ENCODE measurements around the gene KCND1.

KCND1 gene

DNA sequence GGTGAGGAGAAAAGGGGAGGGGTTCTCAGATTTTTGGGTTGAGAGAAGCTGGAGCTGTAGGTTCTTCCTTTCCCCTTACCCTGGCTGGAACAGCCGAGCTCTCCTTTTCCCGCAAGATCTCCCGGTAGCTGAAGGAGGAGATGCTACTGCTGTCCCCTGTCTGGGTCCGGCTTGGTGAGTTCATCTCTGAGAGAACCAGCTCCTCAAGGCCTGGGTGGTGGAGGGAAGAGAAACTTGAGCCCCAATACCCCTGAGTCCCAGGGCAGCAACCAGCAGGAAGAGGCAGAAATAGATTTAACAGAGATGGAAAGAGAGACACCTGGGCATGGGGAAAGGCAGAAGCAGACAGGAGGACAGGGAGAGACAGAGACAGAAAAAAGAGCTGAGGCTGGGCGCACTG, 6.6 kb upstream of the KCND1 start:
- TF ChIP-seq CTCF (IDR thresholded peaks at IDR 0.05; ENCODE audit: borderline replicate concordance, control extremely low read depth, extremely low read depth, insufficient read depth, missing control alignments), result no peak
- no peak for DNase-seq (ENCODE audit: low spot score)
- in situ Hi-C loops (cut with MboI; ENCODE audit: low sequenced_read_pairs, unreplicated experiment), result no loop called here

GRCh38 chrX:48976086-48976485, 4.4 kb upstream of the KCND1 start:
- no peak for TF ChIP-seq CTCF (IDR thresholded peaks at IDR 0.05; ENCODE audit: borderline replicate concordance, control extremely low read depth, extremely low read depth, insufficient read depth, missing control alignments)
- in situ Hi-C loops (cut with MboI; ENCODE audit: low sequenced_read_pairs, unreplicated experiment), result no loop called here
- no peak for DNase-seq (ENCODE audit: low spot score)

GRCh38 chrX:48975541-48975940, 3.9 kb upstream of the KCND1 start:
- DNase-seq (ENCODE audit: low spot score), result no peak
- in situ Hi-C loops (cut with MboI; ENCODE audit: low sequenced_read_pairs, unreplicated experiment), result no loop called here
- no peak for TF ChIP-seq CTCF (IDR thresholded peaks at IDR 0.05; ENCODE audit: borderline replicate concordance, control extremely low read depth, extremely low read depth, insufficient read depth, missing control alignments)

DNA sequence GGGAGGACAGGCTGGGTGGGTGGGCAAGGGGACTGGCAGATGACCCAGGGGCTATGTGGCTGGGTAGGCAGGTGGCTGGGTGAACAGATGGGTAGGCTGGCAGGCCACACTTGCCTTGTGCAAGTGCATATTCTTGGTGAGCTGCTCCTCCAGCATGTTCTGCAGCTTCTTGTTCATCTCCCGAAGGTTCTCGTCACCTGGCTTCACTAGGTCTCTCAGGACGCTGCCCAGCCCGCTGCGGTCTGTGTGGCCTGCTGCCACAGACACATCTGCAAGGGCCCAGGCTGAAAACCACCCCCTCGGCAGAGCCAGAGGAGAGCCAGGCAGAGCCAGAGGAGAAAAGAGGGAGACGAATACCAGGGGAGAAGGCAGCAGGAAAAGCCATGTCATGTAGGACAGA, 3.4 kb upstream of the KCND1 start:
- in situ Hi-C loops (cut with MboI; ENCODE audit: low sequenced_read_pairs, unreplicated experiment), result no loop called here
- TF ChIP-seq CTCF (IDR thresholded peaks at IDR 0.05; ENCODE audit: borderline replicate concordance, control extremely low read depth, extremely low read depth, insufficient read depth, missing control alignments), result no peak
- DNase-seq (ENCODE audit: low spot score), result no peak

DNA sequence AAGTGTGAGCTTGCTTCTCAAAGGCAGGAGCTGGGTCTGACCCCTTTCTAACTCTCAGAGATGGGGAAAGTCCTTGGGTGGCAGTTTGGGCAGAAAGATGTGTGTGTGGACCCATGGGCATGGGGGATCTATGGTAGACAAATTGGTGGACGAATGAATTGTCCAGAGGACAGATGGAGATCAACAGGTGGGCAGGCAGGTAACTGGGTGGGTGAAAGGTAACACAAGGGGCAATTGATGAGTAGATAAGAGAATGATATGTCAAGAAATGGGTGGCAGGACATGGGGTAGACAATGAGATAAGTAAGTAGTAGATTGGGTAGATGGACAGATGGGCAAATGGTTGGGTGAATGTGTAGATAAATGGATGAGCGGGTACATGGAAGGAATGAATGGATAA, 2.9 kb upstream of the KCND1 start:
- no peak for DNase-seq (ENCODE audit: low spot score)
- TF ChIP-seq CTCF (IDR thresholded peaks at IDR 0.05; ENCODE audit: borderline replicate concordance, control extremely low read depth, extremely low read depth, insufficient read depth, missing control alignments), result no peak
- in situ Hi-C loops (cut with MboI; ENCODE audit: low sequenced_read_pairs, unreplicated experiment), result no loop called here

DNA sequence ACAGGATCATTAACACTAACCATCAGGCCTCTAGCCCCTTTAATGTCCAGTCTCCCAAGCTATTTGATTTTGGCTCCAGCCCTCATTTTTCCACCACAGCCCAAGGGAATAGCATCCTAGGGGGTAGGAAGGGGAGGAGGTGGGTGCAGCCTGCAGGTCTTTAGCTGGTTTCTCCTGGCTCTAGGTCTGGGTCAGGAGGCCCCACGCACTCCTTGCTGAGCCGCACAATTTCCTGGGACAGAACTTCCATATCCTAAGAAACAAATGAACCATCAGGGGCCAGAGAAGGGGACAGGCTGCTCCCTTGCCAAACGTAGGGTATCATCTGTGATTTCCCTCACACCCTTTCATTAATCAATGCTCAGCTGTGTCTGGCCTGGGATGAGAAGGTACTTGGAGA, 2.4 kb upstream of the KCND1 start:
- TF ChIP-seq CTCF (IDR thresholded peaks at IDR 0.05; ENCODE audit: borderline replicate concordance, control extremely low read depth, extremely low read depth, insufficient read depth, missing control alignments), result no peak
- in situ Hi-C loops (cut with MboI; ENCODE audit: low sequenced_read_pairs, unreplicated experiment), result no loop called here
- DNase-seq (ENCODE audit: low spot score), result no peak

Data from GM13976 (cell line).